Measurements from ENCODE around the gene RSKR. TPM values are rescaled to one million over a fixed set of nuclear protein-coding genes. Genes with fewer than 3 reads are reported as not detected.
"Not testable (repeated sequence)": the region's sequence is repeated elsewhere in the genome, so short reads cannot be mapped to it uniquely, and the experiment has no call there.

The RSKR gene
- polyA plus RNA-seq (2011; rRNA removed) (4.6 and 6.0 TPM in 2 replicates), polyA minus RNA-seq (2011; rRNA and poly(A)+ RNA removed) (7.2 and 9.1 TPM in 2 replicates)

GRCh38 chr17:28613931-28614381 lies at the start of gene RSKR:
RSKR (minus strand) TSS chr17:28614185; CDS start chr17:28614161, 24 bp downstream.
- ChIA-PET CTCF (interaction anchor here (1.5 to 1.9 kb wide), 3 partner anchors 9 to 66 kb away, joined by 6 to 9 read pairs (median 8); no protein-coding TSS in a partner anchor), POLR2A (no interaction called here)
- Histone ChIP-seq H3K27me3 (ENCODE audit: control insufficient read depth, insufficient read depth, low read length) (no peaks in the 10 kb centered on the region), H3K27ac (ENCODE audit: low read depth, low read length) (no peak within 1 kb of the TSS), H3K4me3 (ENCODE audit: low read depth, low read length) (no peak within 1 kb of the TSS), H3K9me3 (ENCODE audit: control insufficient read depth, insufficient read depth, low read length) (no peaks in the 10 kb centered on the region)
- no peak for DNase-seq (ENCODE audit: low read depth, low spot score)
- no peak for TF ChIP-seq CTCF (IDR thresholded peaks at IDR 0.05; ENCODE audit: low read depth, low read length)

- no peaks in the 10 kb centered on the region for H3K27me3 ChIP-seq (ENCODE audit: control insufficient read depth, insufficient read depth, low read length)
- H3K27ac ChIP-seq (ENCODE audit: low read depth, low read length): no peak overlapping the region
- no peak for DNase-seq (ENCODE audit: low read depth, low spot score)
- TF ChIP-seq CTCF (IDR thresholded peaks at IDR 0.05; ENCODE audit: low read depth, low read length): no peak
- POLR2A ChIA-PET: no interaction called here
- CTCF ChIA-PET: interaction anchor here (3.8 kb wide), 1 partner anchor 17 kb away, joined by 19 read pairs; no protein-coding TSS in a partner anchor
- peaks cover 9% of the 10 kb centered on the region; the same call in 1 of the 2 replicates for H3K9me3 ChIP-seq (ENCODE audit: control insufficient read depth, insufficient read depth, low read length)
- H3K4me3 ChIP-seq (ENCODE audit: low read depth, low read length): peak overlapping the region; percentile 93
These were observed 49.7 kb upstream of the RSKR start for GRCh38 chr17:28663723-28664122.

GRCh38 chr17:28662527-28662829 lies 48.5 kb upstream of the RSKR start:
- ChIA-PET POLR2A (interaction anchor here (1.3 to 2.3 kb wide), 4 partner anchors 18 to 57 kb away, joined by 3 to 17 read pairs (median 10); partner anchors contain the start of genes BLTP2, PROCA1 and RPL23A), CTCF (interaction anchor here (1.6 to 3.8 kb wide), 2 partner anchors 10 to 15 kb away, joined by 5 to 19 read pairs; no protein-coding TSS in a partner anchor)
- DNase-seq (ENCODE audit: low read depth, low spot score): no peak
- Histone ChIP-seq H3K4me3 (ENCODE audit: low read depth, low read length) (peak overlapping the region; percentile 93), H3K27ac (ENCODE audit: low read depth, low read length) (peak overlapping the region; percentile 94), H3K9me3 (ENCODE audit: control insufficient read depth, insufficient read depth, low read length) (peaks cover 11% of the 10 kb centered on the region; the same call in 1 of the 2 replicates), H3K27me3 (ENCODE audit: control insufficient read depth, insufficient read depth, low read length) (no peaks in the 10 kb centered on the region)
- no peak for TF ChIP-seq CTCF (IDR thresholded peaks at IDR 0.05; ENCODE audit: low read depth, low read length)

- ChIA-PET POLR2A (interaction anchor here (1.0 to 2.3 kb wide), 5 partner anchors 17 to 57 kb away, joined by 3 to 17 read pairs (median 8); partner anchors contain the start of genes BLTP2, PROCA1 and RPL23A), CTCF (interaction anchor here (0.6 to 3.8 kb wide), 4 partner anchors 10 to 232 kb away, joined by 3 to 19 read pairs (median 4); partner anchors contain the start of gene TLCD1)
- no peak for DNase-seq (ENCODE audit: low read depth, low spot score)
- peak within 1 kb of the TSS; percentile 93 for H3K4me3 ChIP-seq (ENCODE audit: low read depth, low read length)
- no peak for TF ChIP-seq CTCF (IDR thresholded peaks at IDR 0.05; ENCODE audit: low read depth, low read length)
- H3K27me3 ChIP-seq (ENCODE audit: control insufficient read depth, insufficient read depth, low read length): no peaks in the 10 kb centered on the region
- H3K27ac ChIP-seq (ENCODE audit: low read depth, low read length): peak within 1 kb of the TSS; percentile 94
- H3K9me3 ChIP-seq (ENCODE audit: control insufficient read depth, insufficient read depth, low read length): peaks cover 11% of the 10 kb centered on the region; the same call in 1 of the 2 replicates
These were observed 47.9 kb upstream of the RSKR start, which contains the start of the genes SDF2 and SUPT6H for GRCh38 chr17:28661635-28662526. SDF2 (minus strand) TSS chr17:28661906; CDS start chr17:28661876, 30 bp downstream. SUPT6H (plus strand) TSS chr17:28662205; CDS start chr17:28673402, 11,197 bp downstream.

GRCh38 chr17:28659497-28659881 lies 45.5 kb upstream of the RSKR start:
- H3K9me3 ChIP-seq (ENCODE audit: control insufficient read depth, insufficient read depth, low read length): peaks cover 11% of the 10 kb centered on the region; the same call in 1 of the 2 replicates
- H3K27ac ChIP-seq (ENCODE audit: low read depth, low read length); H3K27me3 ChIP-seq (ENCODE audit: control insufficient read depth, insufficient read depth, low read length); DNase-seq (ENCODE audit: low read depth, low spot score); POLR2A ChIA-PET; H3K4me3 ChIP-seq (ENCODE audit: low read depth, low read length); CTCF ChIA-PET: not testable (repeated sequence)

GRCh38 chr17:28658766-28659496 lies 44.9 kb upstream of the RSKR start:
- CTCF ChIA-PET; H3K4me3 ChIP-seq (ENCODE audit: low read depth, low read length); H3K27me3 ChIP-seq (ENCODE audit: control insufficient read depth, insufficient read depth, low read length); DNase-seq (ENCODE audit: low read depth, low spot score); POLR2A ChIA-PET; H3K27ac ChIP-seq (ENCODE audit: low read depth, low read length): not testable (repeated sequence)
- peaks cover 11% of the 10 kb centered on the region; the same call in 1 of the 2 replicates for H3K9me3 ChIP-seq (ENCODE audit: control insufficient read depth, insufficient read depth, low read length)

- H3K9me3 ChIP-seq (ENCODE audit: control insufficient read depth, insufficient read depth, low read length): peaks cover 11% of the 10 kb centered on the region; the same call in 1 of the 2 replicates
- DNase-seq (ENCODE audit: low read depth, low spot score); H3K4me3 ChIP-seq (ENCODE audit: low read depth, low read length); POLR2A ChIA-PET; H3K27ac ChIP-seq (ENCODE audit: low read depth, low read length); H3K27me3 ChIP-seq (ENCODE audit: control insufficient read depth, insufficient read depth, low read length): not testable (repeated sequence)
- CTCF ChIA-PET: interaction anchor here (1.2 to 1.5 kb wide), 2 partner anchors 11 to 14 kb away, joined by 4 to 6 read pairs; no protein-coding TSS in a partner anchor
These were observed 44.4 kb upstream of the RSKR start for GRCh38 chr17:28658342-28658741.
